ENCODE measurements around the gene AADACL3.

GRCh38 chr1:12709696-12710095, 6.2 kb upstream of the AADACL3 start:
- TF ChIP-seq RB1 (IDR thresholded peaks at IDR 0.05; ENCODE audit: borderline replicate concordance) (no peak), CTCF (IDR thresholded peaks at IDR 0.05 in 2 of 3, conservative IDR thresholded peaks at IDR 0.05 in 1 of 3; ENCODE audit: control insufficient read depth in 2 of 3, extremely low read depth in 1 of 3, insufficient read depth in 1 of 3, low read depth in 3 of 3, low read length in 3 of 3) (no peak), ASH2L (IDR thresholded peaks at IDR 0.05; ENCODE audit: borderline replicate concordance, low read depth) (no peak), SMC3 (IDR thresholded peaks at IDR 0.05; ENCODE audit: borderline replicate concordance, low read length) (no peak), JUND (IDR thresholded peaks at IDR 0.05; ENCODE audit: low read depth, low read length) (no peak), SUZ12 (IDR thresholded peaks at IDR 0.05; ENCODE audit: unreplicated experiment) (no peak), POLR2AphosphoS5 (IDR thresholded peaks at IDR 0.05; ENCODE audit: low read length) (no peak), CHD1 (IDR thresholded peaks at IDR 0.05; ENCODE audit: low read depth, low read length) (no peak), ZNF622 (IDR thresholded peaks at IDR 0.05) (no peak), EP300 (IDR thresholded peaks at IDR 0.05; ENCODE audit: borderline replicate concordance in 1 of 2, control insufficient read depth in 1 of 2, low read depth in 2 of 2, low read length in 2 of 2) (no peak)

Data from GM12878 (cell line).